Cardiac fibroblast (primary cell): Measurements from ENCODE around the gene GPR107.

Source experiments
- DNase-seq, 2 donors: peaks; one replicate each; pipeline versions ENCODE4 v3.0.0 to v3.0.0-alpha.2; 2010; ENCODE audit warnings: low read depth in 2 of 2
- H3K4me3 ChIP-seq, 2 donors: replicated peaks in 1 of 2; 1 replicate in 1 of 2; 2 replicates in 1 of 2; pipeline ENCODE4 v1.5.1; 2011; ENCODE audit warnings: low read depth in 2 of 2, low read length in 2 of 2, mild to moderate bottlenecking in 2 of 2, moderate library complexity in 1 of 2
- CTCF ChIP-seq: IDR thresholded peaks from one replicate; pipeline ENCODE4 v1.5.1; 2011; ENCODE audit warnings: low read depth, mild to moderate bottlenecking, low read length, inconsistent platforms

The GPR107 gene

GRCh38 chr9:130110166-130110565 is 56.5 kb downstream of the GPR107 start:
- TF ChIP-seq CTCF: no peak
- DNase-seq: no peak
- no peak overlapping the region for H3K4me3 ChIP-seq

GRCh38 chr9:130110596-130111021 is 56.9 kb downstream of the GPR107 start:
- DNase-seq: peak; percentile 26 to 45
- no peak overlapping the region for H3K4me3 ChIP-seq
- TF ChIP-seq CTCF: no peak

GRCh38 chr9:130111786-130112537 is 58.3 kb downstream of the GPR107 start:
- no peak overlapping the region for H3K4me3 ChIP-seq
- DNase-seq: no peak
- no peak for TF ChIP-seq CTCF

GRCh38 chr9:130112538-130113151 is 58.9 kb downstream of the GPR107 start:
- no peak overlapping the region for H3K4me3 ChIP-seq
- DNase-seq: no peak
- TF ChIP-seq CTCF: no peak

GRCh38 chr9:130114741-130115140 is 61.0 kb downstream of the GPR107 start:
- DNase-seq: no peak
- H3K4me3 ChIP-seq: no peak overlapping the region
- no peak for TF ChIP-seq CTCF

GRCh38 chr9:130116346-130116745 is 62.6 kb downstream of the GPR107 start:
- no peak for DNase-seq
- TF ChIP-seq CTCF: no peak
- H3K4me3 ChIP-seq: no peak overlapping the region
